ENCODE results near the gene PYGO2. TPM values are rescaled to one million over a fixed set of nuclear protein-coding genes. Genes with fewer than 3 reads are reported as not detected.
"Not testable (repeated sequence)": the region's sequence is repeated elsewhere in the genome, so short reads cannot be mapped to it uniquely, and the experiment has no call there.

The PYGO2 gene
- total RNA-seq, 2 experiments from 2014 or later, result 21.2 to 21.8 TPM

GRCh38 chr1:154912755-154913154 is 48.8 kb downstream of the PYGO2 start:
- no peak overlapping the region for H3K4me3 Mint-ChIP-seq
- H3K4me1 Mint-ChIP-seq (ENCODE audit: low read depth), result no peaks in the 10 kb centered on the region
- CTCF ChIA-PET, result interaction anchor here (1.2 kb wide), 1 partner anchor 31 kb away, joined by 3 read pairs; no protein-coding TSS in a partner anchor
- no peaks in the 10 kb centered on the region for H3K27me3 Mint-ChIP-seq
- intact Hi-C loops (cut with micrococcal nuclease), result no loop called here
- POLR2A ChIA-PET, result no interaction called here
- ATAC-seq, result no peak
- no peak for TF ChIP-seq CTCF (IDR thresholded peaks at IDR 0.05)
- H3K27ac Mint-ChIP-seq, result no peak overlapping the region
- no peak for DNase-seq
- peaks cover 1% of the 10 kb centered on the region for H3K9me3 Mint-ChIP-seq
- peaks cover 8% of the 10 kb centered on the region for H3K36me3 Mint-ChIP-seq (ENCODE audit: low read depth)

- CTCF ChIA-PET, result no interaction called here
- ATAC-seq, result no peak
- Mint-ChIP-seq H3K27ac (no peak overlapping the region), H3K27me3 (no peaks in the 10 kb centered on the region), H3K9me3 (peaks cover 1% of the 10 kb centered on the region), H3K36me3 (ENCODE audit: low read depth) (peaks cover 7% of the 10 kb centered on the region), H3K4me3 (no peak overlapping the region), H3K4me1 (ENCODE audit: low read depth) (no peaks in the 10 kb centered on the region)
- intact Hi-C loops (cut with micrococcal nuclease), result no loop called here
- DNase-seq, result no peak
- no peak for TF ChIP-seq CTCF (IDR thresholded peaks at IDR 0.05)
- POLR2A ChIA-PET, result no interaction called here
These were observed 49.7 kb downstream of the PYGO2 start for GRCh38 chr1:154911691-154912550.

- intact Hi-C loops (cut with micrococcal nuclease), result no loop called here
- POLR2A ChIA-PET, result no interaction called here
- DNase-seq, result no peak
- H3K36me3 Mint-ChIP-seq (ENCODE audit: low read depth), result no peaks in the 10 kb centered on the region
- no peaks in the 10 kb centered on the region for H3K9me3 Mint-ChIP-seq
- no peak overlapping the region for H3K27ac Mint-ChIP-seq
- no peaks in the 10 kb centered on the region for H3K27me3 Mint-ChIP-seq
- CTCF ChIA-PET, result interaction anchor here (0.6 to 1.7 kb wide), 2 partner anchors 33 to 180 kb away, joined by 3 to 4 read pairs; no protein-coding TSS in a partner anchor
- no peak for TF ChIP-seq CTCF (IDR thresholded peaks at IDR 0.05)
- no peak for ATAC-seq
- no peak overlapping the region for H3K4me3 Mint-ChIP-seq
- no peaks in the 10 kb centered on the region for H3K4me1 Mint-ChIP-seq (ENCODE audit: low read depth)
These were observed 50.7 kb downstream of the PYGO2 start for GRCh38 chr1:154910851-154911250.

- H3K4me3 Mint-ChIP-seq, result no peak overlapping the region
- intact Hi-C loops (cut with micrococcal nuclease), result no loop called here
- ChIA-PET POLR2A (interaction anchor here (0.8 kb wide), 1 partner anchor 12 kb away, joined by 3 read pairs; no protein-coding TSS in a partner anchor), CTCF (no interaction called here)
- no peaks in the 10 kb centered on the region for H3K36me3 Mint-ChIP-seq (ENCODE audit: low read depth)
- H3K9me3 Mint-ChIP-seq, result no peaks in the 10 kb centered on the region
- no peak for DNase-seq
- H3K27me3 Mint-ChIP-seq, result no peaks in the 10 kb centered on the region
- no peaks in the 10 kb centered on the region for H3K4me1 Mint-ChIP-seq (ENCODE audit: low read depth)
- no peak for ATAC-seq
- no peak for TF ChIP-seq CTCF (IDR thresholded peaks at IDR 0.05)
- H3K27ac Mint-ChIP-seq, result no peak overlapping the region
These were observed 52.6 kb downstream of the PYGO2 start for GRCh38 chr1:154908937-154909336.

GRCh38 chr1:154908129-154908528 is 53.5 kb downstream of the PYGO2 start:
- not testable (repeated sequence) for H3K4me3 Mint-ChIP-seq

More at GRCh38 chr1:154908129-154908528, 53.5 kb downstream of the PYGO2 start:
- DNase-seq; ATAC-seq; H3K36me3 Mint-ChIP-seq (ENCODE audit: low read depth); H3K4me1 Mint-ChIP-seq (ENCODE audit: low read depth); H3K27me3 Mint-ChIP-seq; H3K9me3 Mint-ChIP-seq; intact Hi-C loops (cut with micrococcal nuclease); CTCF ChIA-PET; H3K27ac Mint-ChIP-seq: not testable (repeated sequence)
- POLR2A ChIA-PET, result interaction anchor here (0.8 kb wide), 1 partner anchor 13 kb away, joined by 3 read pairs; no protein-coding TSS in a partner anchor

Small RNA genes within 50 kb of the gene (microRNA-seq; reads per million reads assigned to microRNA genes)
- not detected for gene MIR4258 (ENCODE audit: borderline microRNAs expressed, borderline replicate concordance)

Other genes starting within 250 kb of the PYGO2 start
- under 1 TPM in 1 of 2 experiments, not detected in 1; 0.11 TPM for gene KCNN3, start 91.5 kb downstream of the PYGO2 start, total RNA-seq
- 10 to 100 TPM; 32.3 to 33.2 TPM for gene PMVK, start 25.1 kb downstream of the PYGO2 start, total RNA-seq
- 10 to 100 TPM; 17.7 to 19.4 TPM for gene PBXIP1, start 5.7 kb downstream of the PYGO2 start, total RNA-seq
- 10 to 100 TPM; 32.3 to 34.2 TPM for gene SHC1, start 9.0 kb upstream of the PYGO2 start, total RNA-seq
- 100 to 1,000 TPM; 172 to 173 TPM for gene CKS1B, start 12.9 kb upstream of the PYGO2 start, total RNA-seq
- gene FLAD1, start 21.6 kb upstream of the PYGO2 start, total RNA-seq, result 10 to 100 TPM; 31.5 to 32.9 TPM
- not detected for gene LENEP, start 31.8 kb upstream of the PYGO2 start, total RNA-seq
- 10 to 100 TPM; 26.3 to 26.5 TPM for gene ZBTB7B, start 41.0 kb upstream of the PYGO2 start, total RNA-seq
- under 1 TPM; 0.20 to 0.36 TPM for gene DCST2, start 72.0 kb upstream of the PYGO2 start, total RNA-seq
- gene DCST1, start 72.0 kb upstream of the PYGO2 start, total RNA-seq, result not detected
- gene ADAM15, start 89.5 kb upstream of the PYGO2 start, total RNA-seq, result 10 to 100 TPM; 36.4 to 37.2 TPM
- 1 to 10 TPM; 7.1 to 7.8 TPM for gene EFNA4, start 102.0 kb upstream of the PYGO2 start, total RNA-seq
- 1 to 10 TPM; 5.1 to 8.6 TPM for gene EFNA3, start 117.1 kb upstream of the PYGO2 start, total RNA-seq
- gene EFNA1, start 166.1 kb upstream of the PYGO2 start, total RNA-seq, result under 1 TPM; 0.59 to 0.60 TPM
- 10 to 100 TPM; 59.7 to 64.0 TPM for gene SLC50A1, start 174.1 kb upstream of the PYGO2 start, total RNA-seq
- gene DPM3, start 178.7 kb upstream of the PYGO2 start, total RNA-seq, result 10 to 100 TPM; 37.1 to 38.1 TPM
- gene KRTCAP2, start 211.5 kb upstream of the PYGO2 start, total RNA-seq, result 100 to 1,000 TPM; 124 to 125 TPM
- 1 to 10 TPM; 5.8 to 6.1 TPM for gene TRIM46, start 212.1 kb upstream of the PYGO2 start, total RNA-seq
- 10 to 100 TPM; 11.1 to 12.0 TPM for gene THBS3, start 246.1 kb upstream of the PYGO2 start, total RNA-seq
- gene MTX1, start 246.9 kb upstream of the PYGO2 start, total RNA-seq, result 10 to 100 TPM; 59.2 to 61.0 TPM